ENCODE results near the gene PCNX2.

PCNX2 gene

DNA sequence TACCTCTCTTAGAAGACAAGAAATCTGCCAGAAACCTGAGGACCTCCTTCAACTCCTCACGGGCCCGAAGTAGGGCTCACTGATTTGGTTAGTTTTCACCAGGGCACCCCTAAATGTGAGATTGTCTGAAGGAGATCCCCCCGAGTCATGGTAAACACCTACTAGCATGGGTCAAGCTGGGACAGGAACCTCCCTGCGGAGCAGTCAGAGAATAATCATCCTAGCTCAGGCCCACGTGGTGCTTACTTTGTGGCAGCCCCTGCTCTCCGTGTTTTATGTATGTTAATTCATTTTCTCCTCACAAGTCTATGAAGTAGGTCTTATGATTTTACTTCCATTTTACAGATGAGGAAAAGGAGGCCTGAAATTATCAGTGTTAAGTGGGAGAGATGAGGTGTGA lies 206.9 kb downstream of the PCNX2 start:
- H3F3A ChIP-seq (ENCODE audit: insufficient read depth, low read length): no peaks in the 10 kb centered on the region
- no peak overlapping the region for H2AFZ ChIP-seq (ENCODE audit: low read length)
- no peaks in the 10 kb centered on the region for H4K20me1 ChIP-seq (ENCODE audit: insufficient read depth, low read length)
- no peaks in the 10 kb centered on the region for H3K27me3 ChIP-seq (replicated peaks; ENCODE audit: insufficient read depth, low read length)
- H3K4me3 ChIP-seq (ENCODE audit: low read length): no peak overlapping the region
- no peak overlapping the region for H3K4me2 ChIP-seq (ENCODE audit: low read depth, low read length)
- H3K4me1 ChIP-seq (ENCODE audit: low read length): no peaks in the 10 kb centered on the region
- no peaks in the 10 kb centered on the region for H3K9me2 ChIP-seq (replicated peaks; ENCODE audit: insufficient read depth, low read length)
- DNase-seq: no peak
- no peak overlapping the region for H3K9ac ChIP-seq (ENCODE audit: low read length)
- H3K79me2 ChIP-seq (ENCODE audit: low read length): no peaks in the 10 kb centered on the region
- TF ChIP-seq EZH2 (optimal IDR thresholded peaks at IDR 0.05; ENCODE audit: low read depth, low read length): no peak
- no peaks in the 10 kb centered on the region for H3K9me3 ChIP-seq (replicated peaks; ENCODE audit: insufficient read depth, low read length)
- H3K27ac ChIP-seq (ENCODE audit: low read length): no peak overlapping the region
- H3K36me3 ChIP-seq (replicated peaks; ENCODE audit: insufficient read depth, low read length): no peaks in the 10 kb centered on the region

DNA sequence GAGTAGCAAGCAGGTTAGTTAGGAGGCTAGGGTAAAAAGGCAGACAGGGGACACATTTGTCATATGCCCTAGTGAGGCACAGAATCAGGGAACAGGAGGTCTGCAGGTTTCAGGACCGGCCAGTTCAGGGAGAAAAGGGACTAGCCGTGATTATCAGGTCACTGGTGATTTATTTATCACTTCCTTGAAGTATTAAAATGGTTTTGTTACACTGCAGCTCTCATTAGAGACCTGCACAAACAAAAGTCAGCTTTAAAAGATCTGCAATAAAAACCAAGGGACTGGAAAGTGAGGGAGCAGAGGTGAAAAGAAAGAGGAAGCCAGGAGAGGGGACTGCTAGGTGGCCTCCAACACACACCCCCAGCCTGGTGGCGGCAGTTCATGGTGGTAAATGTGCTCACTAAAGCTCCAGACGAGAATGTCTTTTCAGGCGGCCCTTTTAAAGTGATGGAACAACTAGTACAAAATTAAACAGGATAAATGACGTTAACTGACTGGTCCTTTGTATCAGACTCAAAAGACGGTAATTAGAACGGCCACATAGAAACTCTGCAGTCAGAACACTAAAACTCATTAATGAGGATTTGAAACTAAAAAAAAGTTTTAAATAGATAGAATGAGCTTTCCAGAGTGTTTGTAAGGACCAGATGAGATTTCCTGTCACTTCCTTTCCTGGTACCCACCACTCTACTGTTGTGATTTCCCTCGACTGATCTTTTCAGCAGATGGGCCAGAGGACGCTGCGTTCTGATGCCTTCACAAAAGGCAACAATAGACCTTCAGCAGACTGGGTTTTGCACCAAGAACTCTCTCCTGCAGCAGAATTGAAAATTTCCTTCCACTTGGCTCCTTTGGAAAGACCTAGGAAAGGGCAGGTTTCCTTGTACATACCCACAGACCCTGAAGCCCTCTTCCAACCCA lies 208.3 kb downstream of the PCNX2 start:
- Histone ChIP-seq H3K27me3 (replicated peaks; ENCODE audit: insufficient read depth, low read length) (no peaks in the 10 kb centered on the region), H3K4me2 (ENCODE audit: low read depth, low read length) (no peak overlapping the region), H3K9me3 (replicated peaks; ENCODE audit: insufficient read depth, low read length) (no peaks in the 10 kb centered on the region), H3K36me3 (replicated peaks; ENCODE audit: insufficient read depth, low read length) (no peaks in the 10 kb centered on the region), H3K27ac (ENCODE audit: low read length) (no peak overlapping the region), H3K4me3 (ENCODE audit: low read length) (no peak overlapping the region), H3K9ac (ENCODE audit: low read length) (no peak overlapping the region), H3K9me2 (replicated peaks; ENCODE audit: insufficient read depth, low read length) (no peaks in the 10 kb centered on the region), H4K20me1 (ENCODE audit: insufficient read depth, low read length) (no peaks in the 10 kb centered on the region), H2AFZ (ENCODE audit: low read length) (no peak overlapping the region), H3K4me1 (ENCODE audit: low read length) (no peaks in the 10 kb centered on the region), H3F3A (ENCODE audit: insufficient read depth, low read length) (no peaks in the 10 kb centered on the region), H3K79me2 (ENCODE audit: low read length) (no peaks in the 10 kb centered on the region)
- DNase-seq: no peak
- TF ChIP-seq EZH2 (optimal IDR thresholded peaks at IDR 0.05; ENCODE audit: low read depth, low read length): no peak
- TF ChIP-seq EZH2phosphoT487 (IDR thresholded peaks at IDR 0.05; ENCODE audit: low read length): no peak
- TF ChIP-seq, protein P1, sequence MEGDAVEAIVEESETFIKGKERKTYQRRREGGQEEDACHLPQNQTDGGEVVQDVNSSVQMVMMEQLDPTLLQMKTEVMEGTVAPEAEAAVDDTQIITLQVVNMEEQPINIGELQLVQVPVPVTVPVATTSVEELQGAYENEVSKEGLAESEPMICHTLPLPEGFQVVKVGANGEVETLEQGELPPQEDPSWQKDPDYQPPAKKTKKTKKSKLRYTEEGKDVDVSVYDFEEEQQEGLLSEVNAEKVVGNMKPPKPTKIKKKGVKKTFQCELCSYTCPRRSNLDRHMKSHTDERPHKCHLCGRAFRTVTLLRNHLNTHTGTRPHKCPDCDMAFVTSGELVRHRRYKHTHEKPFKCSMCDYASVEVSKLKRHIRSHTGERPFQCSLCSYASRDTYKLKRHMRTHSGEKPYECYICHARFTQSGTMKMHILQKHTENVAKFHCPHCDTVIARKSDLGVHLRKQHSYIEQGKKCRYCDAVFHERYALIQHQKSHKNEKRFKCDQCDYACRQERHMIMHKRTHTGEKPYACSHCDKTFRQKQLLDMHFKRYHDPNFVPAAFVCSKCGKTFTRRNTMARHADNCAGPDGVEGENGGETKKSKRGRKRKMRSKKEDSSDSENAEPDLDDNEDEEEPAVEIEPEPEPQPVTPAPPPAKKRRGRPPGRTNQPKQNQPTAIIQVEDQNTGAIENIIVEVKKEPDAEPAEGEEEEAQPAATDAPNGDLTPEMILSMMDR (IDR thresholded peaks at IDR 0.05; ENCODE audit: low read length): no peak

DNA sequence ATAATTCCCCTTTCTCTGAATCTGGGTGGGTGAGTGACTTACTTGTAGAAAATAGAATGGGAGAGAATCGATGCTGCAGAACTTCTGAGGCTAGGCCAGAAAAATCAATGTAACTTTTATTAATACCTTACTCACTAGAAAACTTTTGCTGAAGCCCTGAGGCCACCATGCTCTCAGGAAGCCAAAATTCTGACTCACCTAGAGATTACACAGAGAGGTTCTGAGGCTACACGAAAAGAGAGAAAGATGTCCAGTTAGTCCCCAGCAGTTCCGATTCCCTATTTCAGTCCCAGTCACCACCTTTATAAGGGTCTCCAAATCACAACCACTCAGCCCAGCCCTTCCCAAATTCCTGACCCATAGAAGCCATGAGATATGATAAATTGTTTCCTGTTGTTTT lies 210.0 kb downstream of the PCNX2 start:
- no peaks in the 10 kb centered on the region for H3K27me3 ChIP-seq (replicated peaks; ENCODE audit: insufficient read depth, low read length)
- no peak overlapping the region for H3K27ac ChIP-seq (ENCODE audit: low read length)
- no peak for TF ChIP-seq EZH2 (optimal IDR thresholded peaks at IDR 0.05; ENCODE audit: low read depth, low read length)
- TF ChIP-seq, protein P1 (IDR thresholded peaks at IDR 0.05; ENCODE audit: low read length): no peak
- TF ChIP-seq EZH2phosphoT487 (IDR thresholded peaks at IDR 0.05; ENCODE audit: low read length): no peak
- H3K79me2 ChIP-seq (ENCODE audit: low read length): no peaks in the 10 kb centered on the region
- H3K36me3 ChIP-seq (replicated peaks; ENCODE audit: insufficient read depth, low read length): no peaks in the 10 kb centered on the region
- no peak for DNase-seq
- H3K9me2 ChIP-seq (replicated peaks; ENCODE audit: insufficient read depth, low read length): no peaks in the 10 kb centered on the region
- no peak overlapping the region for H3K9ac ChIP-seq (ENCODE audit: low read length)
- no peaks in the 10 kb centered on the region for H3F3A ChIP-seq (ENCODE audit: insufficient read depth, low read length)
- no peaks in the 10 kb centered on the region for H3K4me1 ChIP-seq (ENCODE audit: low read length)
- no peak overlapping the region for H2AFZ ChIP-seq (ENCODE audit: low read length)
- no peak overlapping the region for H3K4me2 ChIP-seq (ENCODE audit: low read depth, low read length)
- H3K4me3 ChIP-seq (ENCODE audit: low read length): no peak overlapping the region
- no peaks in the 10 kb centered on the region for H4K20me1 ChIP-seq (ENCODE audit: insufficient read depth, low read length)
- no peaks in the 10 kb centered on the region for H3K9me3 ChIP-seq (replicated peaks; ENCODE audit: insufficient read depth, low read length)
